ENCODE measurements around the gene HOXD8. TPM values are rescaled to one million over a fixed set of nuclear protein-coding genes. Genes with fewer than 3 reads are reported as not detected.

Gene HOXD8
- total RNA-seq, 1 donor = 0.45 TPM

DNA sequence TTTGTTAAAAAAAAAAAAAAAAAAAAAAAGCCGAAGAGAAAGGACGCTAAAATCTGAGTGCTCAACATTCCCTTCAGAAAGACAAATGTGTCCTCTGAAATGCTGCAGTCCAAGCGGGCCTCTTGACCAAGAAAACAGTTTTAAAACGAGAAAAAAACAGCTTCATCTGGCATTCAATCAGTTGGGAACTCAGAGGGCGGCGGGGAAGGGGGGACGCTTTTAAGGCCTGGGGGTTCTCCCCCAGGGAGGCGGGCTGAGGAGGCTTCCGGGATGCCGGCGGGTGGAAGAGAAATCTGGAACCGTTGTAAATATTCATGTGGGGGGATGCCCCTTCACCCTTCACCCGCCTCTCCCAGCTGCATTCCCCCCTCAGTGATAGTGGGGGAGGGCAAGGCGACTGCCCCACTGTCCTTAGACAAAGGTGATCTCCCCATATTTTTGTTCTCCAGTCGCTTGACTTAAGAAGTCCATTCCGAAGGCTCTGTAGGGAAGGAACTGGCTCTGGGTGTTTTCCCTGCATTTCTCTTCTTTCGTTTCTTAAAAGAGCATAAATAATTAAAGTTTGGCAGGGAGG, 25.7 kb upstream of the HOXD8 start:
- TF ChIP-seq, protein P1, sequence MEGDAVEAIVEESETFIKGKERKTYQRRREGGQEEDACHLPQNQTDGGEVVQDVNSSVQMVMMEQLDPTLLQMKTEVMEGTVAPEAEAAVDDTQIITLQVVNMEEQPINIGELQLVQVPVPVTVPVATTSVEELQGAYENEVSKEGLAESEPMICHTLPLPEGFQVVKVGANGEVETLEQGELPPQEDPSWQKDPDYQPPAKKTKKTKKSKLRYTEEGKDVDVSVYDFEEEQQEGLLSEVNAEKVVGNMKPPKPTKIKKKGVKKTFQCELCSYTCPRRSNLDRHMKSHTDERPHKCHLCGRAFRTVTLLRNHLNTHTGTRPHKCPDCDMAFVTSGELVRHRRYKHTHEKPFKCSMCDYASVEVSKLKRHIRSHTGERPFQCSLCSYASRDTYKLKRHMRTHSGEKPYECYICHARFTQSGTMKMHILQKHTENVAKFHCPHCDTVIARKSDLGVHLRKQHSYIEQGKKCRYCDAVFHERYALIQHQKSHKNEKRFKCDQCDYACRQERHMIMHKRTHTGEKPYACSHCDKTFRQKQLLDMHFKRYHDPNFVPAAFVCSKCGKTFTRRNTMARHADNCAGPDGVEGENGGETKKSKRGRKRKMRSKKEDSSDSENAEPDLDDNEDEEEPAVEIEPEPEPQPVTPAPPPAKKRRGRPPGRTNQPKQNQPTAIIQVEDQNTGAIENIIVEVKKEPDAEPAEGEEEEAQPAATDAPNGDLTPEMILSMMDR (IDR thresholded peaks at IDR 0.05; ENCODE audit: insufficient read depth, low read length) = no peak
- no peak for DNase-seq (ENCODE audit: low read depth)
- no peak overlapping the region for H3K4me3 ChIP-seq (ENCODE audit: low read depth, low read length)

DNA sequence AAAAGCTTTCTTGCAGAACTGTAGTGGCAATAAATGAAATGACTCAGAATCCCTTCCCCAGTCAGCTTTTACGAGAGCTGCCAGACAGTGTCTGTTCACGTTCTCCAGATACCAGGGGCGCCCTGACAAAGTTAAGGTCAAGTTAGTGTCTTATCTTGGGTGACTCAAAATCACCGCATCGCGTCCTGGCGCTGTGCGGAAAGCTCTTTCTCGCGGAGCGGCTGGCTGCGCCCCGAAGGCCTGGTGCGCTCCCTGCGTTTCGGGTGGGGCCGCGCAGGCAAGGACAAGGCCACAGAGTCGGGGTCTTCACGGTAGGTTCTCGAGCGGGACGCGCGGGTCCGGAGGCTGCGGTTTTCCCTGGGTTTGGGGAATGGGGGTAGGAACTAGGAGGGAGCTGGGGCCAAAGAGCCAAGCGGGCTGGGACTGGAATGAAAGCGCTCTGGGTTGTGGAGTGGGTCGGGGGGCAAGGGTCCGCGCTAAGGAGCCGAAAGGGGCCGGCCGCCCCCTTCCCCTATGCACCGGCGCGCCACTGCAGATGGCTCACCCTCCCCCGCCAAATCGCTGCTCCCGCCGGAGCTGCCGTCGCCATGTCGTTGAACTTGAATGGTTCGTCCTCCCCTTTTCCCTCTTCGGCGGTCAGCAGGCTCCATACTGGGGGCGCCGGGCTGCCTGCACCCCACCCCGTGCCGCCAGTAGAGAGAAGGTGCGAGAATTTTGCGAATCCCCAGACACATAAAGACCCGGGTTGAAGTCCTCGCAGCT, 25.0 kb upstream of the HOXD8 start:
- H3K4me3 ChIP-seq (ENCODE audit: low read depth, low read length) = no peak overlapping the region
- no peak for DNase-seq (ENCODE audit: low read depth)
- TF ChIP-seq, protein P1 (IDR thresholded peaks at IDR 0.05; ENCODE audit: insufficient read depth, low read length) = peak; percentile 1

DNA sequence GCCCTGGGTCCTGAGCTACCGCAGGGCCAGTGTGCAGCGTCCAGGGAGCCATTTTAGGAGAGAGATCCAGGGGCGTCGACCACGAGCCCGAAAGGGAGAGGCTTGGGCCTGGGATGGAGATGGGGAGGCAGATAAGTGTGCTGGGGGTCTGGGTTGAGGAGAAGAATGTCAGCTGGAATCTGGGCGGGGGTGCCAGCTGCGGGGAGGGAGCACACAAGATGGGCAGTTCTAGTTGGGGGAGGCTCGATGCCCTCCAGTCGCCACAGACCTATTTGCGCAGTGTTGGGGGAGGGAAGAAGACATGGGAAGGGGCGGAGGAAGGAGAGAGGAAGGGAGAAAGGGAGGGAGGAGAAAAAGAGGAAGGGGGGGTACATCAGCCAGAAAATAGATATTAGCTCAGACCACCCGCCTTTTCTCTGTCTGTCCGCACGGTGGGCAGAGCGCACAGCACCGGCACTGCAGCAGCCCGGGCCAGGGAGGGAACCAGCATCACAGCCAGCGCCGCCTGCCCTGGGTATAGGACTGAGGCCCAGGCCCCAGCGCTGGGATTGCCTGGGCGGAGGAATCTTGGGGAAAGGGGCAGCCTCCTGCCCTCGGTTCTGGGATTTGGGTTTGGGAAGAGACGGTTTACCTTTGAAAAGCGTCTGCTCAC, 24.3 kb upstream of the HOXD8 start:
- TF ChIP-seq, protein P1 (IDR thresholded peaks at IDR 0.05; ENCODE audit: insufficient read depth, low read length) = no peak
- no peak overlapping the region for H3K4me3 ChIP-seq (ENCODE audit: low read depth, low read length)
- DNase-seq (ENCODE audit: low read depth) = no peak

DNA sequence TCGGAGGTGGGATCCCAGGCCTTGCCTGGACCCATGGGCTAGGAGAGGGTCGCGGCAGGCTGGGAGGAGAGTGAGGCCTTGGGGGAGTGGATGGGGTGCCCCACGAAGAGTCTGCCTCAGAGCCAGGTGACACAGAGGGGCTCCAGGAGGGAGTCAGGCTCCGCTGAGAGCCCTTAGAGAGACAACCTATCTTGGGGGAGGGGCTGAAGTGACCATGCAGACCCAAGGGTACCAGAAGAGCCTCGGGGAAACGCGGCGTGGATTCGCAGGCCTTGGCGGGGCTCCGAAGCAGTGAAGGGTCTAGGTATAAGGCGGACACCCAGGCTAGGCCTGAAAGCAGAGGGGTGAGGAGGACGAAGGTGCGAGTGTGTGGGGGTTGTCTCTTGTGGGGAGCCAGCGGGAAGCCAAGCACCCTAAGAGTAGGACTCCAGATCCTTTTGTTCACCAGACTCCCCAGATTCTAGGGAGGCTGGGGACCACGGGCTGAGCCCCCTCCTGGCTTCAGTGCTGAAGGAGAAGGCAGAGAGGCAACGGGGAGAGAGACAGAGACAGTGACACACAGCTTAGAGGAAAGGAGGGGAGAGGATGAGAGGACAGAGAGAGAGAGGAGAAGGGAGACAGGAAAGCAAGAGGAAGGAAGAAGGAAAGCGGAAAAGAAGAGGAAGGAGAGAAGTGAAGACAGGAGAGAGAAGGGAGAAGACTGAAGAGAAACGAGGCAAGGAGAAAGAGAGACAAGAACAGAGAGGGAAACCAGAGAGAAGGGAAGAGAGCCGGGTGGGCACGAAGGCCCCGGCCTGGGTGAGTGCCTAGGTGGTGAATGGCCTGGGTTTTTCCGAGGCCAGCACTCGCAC, 23.6 kb upstream of the HOXD8 start:
- TF ChIP-seq, protein P1 (IDR thresholded peaks at IDR 0.05; ENCODE audit: insufficient read depth, low read length) = no peak
- H3K4me3 ChIP-seq (ENCODE audit: low read depth, low read length) = no peak overlapping the region
- no peak for DNase-seq (ENCODE audit: low read depth)

DNA sequence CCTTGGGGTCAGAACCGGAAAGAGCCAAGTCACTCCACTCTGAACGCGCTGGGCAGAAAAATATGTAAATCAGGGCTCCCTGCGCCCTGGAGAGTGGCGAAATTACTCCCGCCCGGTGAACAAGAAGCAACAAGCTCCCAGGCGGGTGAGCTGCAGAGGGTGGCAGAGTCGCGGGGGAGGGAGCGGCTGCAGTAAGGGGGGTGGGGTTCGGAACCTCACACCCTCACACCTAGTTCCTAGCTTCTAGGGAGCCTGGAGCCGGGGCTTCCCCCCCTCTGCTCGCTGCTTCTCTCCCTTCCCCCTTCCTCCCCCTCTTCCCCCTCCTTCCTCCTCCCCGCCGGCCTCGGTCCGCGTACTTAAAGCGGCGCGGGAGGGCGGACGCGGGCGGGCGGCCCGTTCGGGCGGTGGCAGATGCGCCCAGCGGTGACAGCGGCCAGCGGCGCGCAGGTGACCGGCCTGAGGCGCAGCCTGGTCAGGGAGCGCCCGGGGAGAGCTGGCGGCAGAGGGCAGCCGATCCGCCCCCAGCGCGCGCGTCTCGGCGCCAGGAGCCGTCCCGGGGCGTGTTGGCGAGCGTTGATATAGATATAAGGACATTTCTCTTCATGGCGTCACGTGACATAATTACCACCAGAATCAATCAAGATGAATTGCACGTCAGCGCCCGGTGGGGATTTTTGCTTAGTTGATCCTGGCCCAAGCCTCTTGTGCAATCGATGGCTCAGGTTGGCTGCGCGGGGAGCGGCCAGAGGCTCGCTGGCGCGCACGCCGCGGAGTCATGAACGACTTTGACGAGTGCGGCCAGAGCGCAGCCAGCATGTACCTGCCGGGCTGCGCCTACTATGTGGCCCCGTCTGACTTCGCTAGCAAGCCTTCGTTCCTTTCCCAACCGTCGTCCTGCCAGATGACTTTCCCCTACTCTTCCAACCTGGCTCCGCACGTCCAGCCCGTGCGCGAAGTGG, 22.6 kb upstream of the HOXD8 start, which contains the start of gene HOXD11:
Gene HOXD11 (plus strand): TSS at position 700 of the 959 bp plus-strand sequence. CDS start 76 bp downstream, at position 776.
- TF ChIP-seq, protein P1 (IDR thresholded peaks at IDR 0.05; ENCODE audit: insufficient read depth, low read length) = no peak
- no peak within 1 kb of the TSS for H3K4me3 ChIP-seq (ENCODE audit: low read depth, low read length)
- peak; percentile 28 for DNase-seq (ENCODE audit: low read depth)

All from fibroblast of the aortic adventitia (primary cell).